KG1 (cell line): ENCODE data around the gene TAGLN3.

ENCODE experiments used
- DNase-seq: peaks from one replicate; lab custom pipeline; 2025; lab: John Stamatoyannopoulos, UW

Gene TAGLN3

GRCh38 chr3:112048911-112049310 is 50.2 kb downstream of the TAGLN3 start:
- DNase-seq: no peak

GRCh38 chr3:112053229-112053628 is 54.5 kb downstream of the TAGLN3 start:
- DNase-seq: no peak

- no peak for DNase-seq
These were observed 57.8 kb downstream of the TAGLN3 start for GRCh38 chr3:112056451-112056929.

- no peak for DNase-seq
These were observed 60.8 kb downstream of the TAGLN3 start for GRCh38 chr3:112059497-112059896.

- no peak for DNase-seq
These were observed 62.4 kb downstream of the TAGLN3 start for GRCh38 chr3:112061152-112061551.
